ENCODE results near the gene TSPAN2.

- TF ChIP-seq, protein P1, sequence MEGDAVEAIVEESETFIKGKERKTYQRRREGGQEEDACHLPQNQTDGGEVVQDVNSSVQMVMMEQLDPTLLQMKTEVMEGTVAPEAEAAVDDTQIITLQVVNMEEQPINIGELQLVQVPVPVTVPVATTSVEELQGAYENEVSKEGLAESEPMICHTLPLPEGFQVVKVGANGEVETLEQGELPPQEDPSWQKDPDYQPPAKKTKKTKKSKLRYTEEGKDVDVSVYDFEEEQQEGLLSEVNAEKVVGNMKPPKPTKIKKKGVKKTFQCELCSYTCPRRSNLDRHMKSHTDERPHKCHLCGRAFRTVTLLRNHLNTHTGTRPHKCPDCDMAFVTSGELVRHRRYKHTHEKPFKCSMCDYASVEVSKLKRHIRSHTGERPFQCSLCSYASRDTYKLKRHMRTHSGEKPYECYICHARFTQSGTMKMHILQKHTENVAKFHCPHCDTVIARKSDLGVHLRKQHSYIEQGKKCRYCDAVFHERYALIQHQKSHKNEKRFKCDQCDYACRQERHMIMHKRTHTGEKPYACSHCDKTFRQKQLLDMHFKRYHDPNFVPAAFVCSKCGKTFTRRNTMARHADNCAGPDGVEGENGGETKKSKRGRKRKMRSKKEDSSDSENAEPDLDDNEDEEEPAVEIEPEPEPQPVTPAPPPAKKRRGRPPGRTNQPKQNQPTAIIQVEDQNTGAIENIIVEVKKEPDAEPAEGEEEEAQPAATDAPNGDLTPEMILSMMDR (IDR thresholded peaks at IDR 0.05) = no peak
- no peak for TF ChIP-seq POLR2A (IDR thresholded peaks at IDR 0.05)
Measured at GRCh38 chr1:115059316-115059715, 30.0 kb downstream of the TSPAN2 start.

All from Peyer's patch (tissue), 4 donors.